Rectal smooth muscle tissue (tissue), 1 donor: ENCODE results near the gene SPINDOC.
A peak's percentile ranks its signal among the peaks of the same experiment; 100 is the strongest.
"Not testable (repeated sequence)": the region's sequence is repeated elsewhere in the genome, so short reads cannot be mapped to it uniquely, and the experiment has no call there.

Experiments used
- H3K27ac ChIP-seq: one replicate; pipeline ENCODE4 v1.7.0; 2013; ENCODE audit warnings: low read depth, low read length, inconsistent platforms
- H3K27me3 ChIP-seq: one replicate; pipeline ENCODE4 v1.7.0; 2013; ENCODE audit warnings: low read length; ENCODE audit not compliant: control insufficient read depth, insufficient read depth
- H3K36me3 ChIP-seq: one replicate; pipeline ENCODE4 v1.7.0; 2013; ENCODE audit warnings: low read length; ENCODE audit not compliant: control insufficient read depth, insufficient read depth
- H3K4me1 ChIP-seq: one replicate; pipeline ENCODE4 v1.7.0; 2013; ENCODE audit warnings: low read length; ENCODE audit not compliant: control insufficient read depth, insufficient read depth
- H3K4me3 ChIP-seq: one replicate; pipeline ENCODE4 v1.7.0; 2013; ENCODE audit warnings: low read length
- H3K9ac ChIP-seq: one replicate; pipeline ENCODE4 v1.7.0; 2013; ENCODE audit warnings: low read length

SPINDOC gene

DNA sequence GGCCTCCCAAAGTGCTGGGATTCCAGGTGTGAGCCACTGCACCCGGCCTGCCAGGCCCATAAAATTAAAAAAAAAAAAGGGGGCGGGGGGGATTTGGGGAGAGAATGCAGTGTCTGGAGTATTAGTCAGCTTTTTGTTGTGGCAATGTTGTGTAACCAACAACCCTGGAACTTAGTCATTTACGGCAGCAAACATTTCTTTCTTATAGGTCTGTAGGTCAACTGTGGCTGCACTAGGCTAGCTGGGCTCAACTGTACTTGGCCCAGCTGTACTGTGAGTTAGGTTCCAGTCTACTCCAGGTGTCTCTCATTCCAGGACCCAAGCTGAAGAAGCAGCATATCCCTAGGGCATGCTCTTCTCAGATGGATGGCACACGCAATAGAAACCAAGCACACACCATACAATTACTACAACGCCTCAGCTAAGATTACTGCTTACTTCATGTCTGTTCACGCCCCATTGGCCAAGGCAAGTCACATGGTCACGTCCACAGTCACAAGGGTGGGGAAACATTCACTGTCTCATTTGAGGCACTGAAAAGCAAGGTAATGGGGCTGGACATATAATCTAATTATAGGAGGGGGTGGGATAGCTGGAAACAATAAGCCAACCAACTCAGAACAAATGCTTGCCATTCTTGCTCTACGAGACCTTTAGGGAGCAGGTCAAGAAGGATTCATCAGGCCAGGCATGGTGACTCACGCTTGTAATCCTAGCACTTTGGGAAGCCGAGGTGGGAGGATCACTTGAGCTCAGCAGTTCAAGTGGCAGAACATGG is 10.4 kb upstream of the SPINDOC start:
- no peaks in the 10 kb centered on the region for H3K36me3 ChIP-seq
- no peak overlapping the region for H3K9ac ChIP-seq
- no peak overlapping the region for H3K4me3 ChIP-seq
- H3K4me1 ChIP-seq: no peaks in the 10 kb centered on the region
- no peaks in the 10 kb centered on the region for H3K27me3 ChIP-seq
- H3K27ac ChIP-seq: no peak overlapping the region

DNA sequence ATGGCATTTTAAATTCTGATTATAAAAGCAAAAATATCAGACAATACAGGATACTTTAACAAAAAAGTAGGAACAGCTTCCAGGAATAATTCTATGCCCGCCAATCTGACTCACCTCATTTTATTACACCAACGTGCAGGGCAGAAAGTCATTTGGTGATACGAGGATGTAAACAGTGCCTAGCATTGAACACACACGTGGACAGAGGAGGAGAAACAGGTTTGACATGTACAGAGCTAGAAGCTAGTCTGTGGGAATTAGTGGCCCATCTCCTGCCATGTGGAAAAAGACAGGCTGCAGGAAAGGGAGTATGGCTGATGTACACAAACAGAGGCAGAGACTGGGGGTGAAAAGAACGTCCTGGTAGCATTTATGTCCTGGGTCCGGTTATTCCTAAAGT is 9.0 kb upstream of the SPINDOC start:
- H3K27me3 ChIP-seq: no peaks in the 10 kb centered on the region
- H3K4me1 ChIP-seq: no peaks in the 10 kb centered on the region
- no peak overlapping the region for H3K27ac ChIP-seq
- H3K9ac ChIP-seq: no peak overlapping the region
- H3K4me3 ChIP-seq: no peak overlapping the region
- no peaks in the 10 kb centered on the region for H3K36me3 ChIP-seq

DNA sequence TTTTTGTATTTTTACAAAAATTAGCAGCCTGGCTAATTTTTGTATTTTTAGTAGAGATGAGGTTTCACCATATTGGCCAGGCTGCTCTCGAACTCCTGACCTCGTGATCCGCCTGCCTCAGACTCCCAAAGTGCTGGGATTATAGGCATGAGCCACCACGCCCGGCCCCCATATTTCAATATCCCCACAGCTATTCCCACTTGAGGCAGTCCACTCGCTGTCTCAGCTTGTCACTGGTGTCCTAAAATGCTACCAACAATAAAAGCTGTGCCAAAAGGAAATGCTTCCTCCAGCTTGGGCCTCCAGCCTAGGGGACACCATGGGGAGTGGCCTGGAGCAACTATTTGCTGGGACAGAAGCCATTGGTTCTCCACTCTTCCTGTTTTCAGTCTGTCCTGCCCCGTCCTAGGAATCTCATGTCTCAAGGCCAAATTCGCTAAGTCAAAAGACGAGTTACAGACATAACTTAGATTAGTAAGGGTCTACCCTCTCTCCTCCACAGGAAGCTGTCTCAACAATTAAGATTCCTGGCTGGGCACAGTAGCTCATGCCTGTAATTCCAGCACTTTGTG is 7.3 kb upstream of the SPINDOC start:
- Histone ChIP-seq H3K27ac (no peak overlapping the region), H3K36me3 (no peaks in the 10 kb centered on the region), H3K27me3 (no peaks in the 10 kb centered on the region), H3K4me1 (no peaks in the 10 kb centered on the region), H3K4me3 (no peak overlapping the region), H3K9ac (no peak overlapping the region)

DNA sequence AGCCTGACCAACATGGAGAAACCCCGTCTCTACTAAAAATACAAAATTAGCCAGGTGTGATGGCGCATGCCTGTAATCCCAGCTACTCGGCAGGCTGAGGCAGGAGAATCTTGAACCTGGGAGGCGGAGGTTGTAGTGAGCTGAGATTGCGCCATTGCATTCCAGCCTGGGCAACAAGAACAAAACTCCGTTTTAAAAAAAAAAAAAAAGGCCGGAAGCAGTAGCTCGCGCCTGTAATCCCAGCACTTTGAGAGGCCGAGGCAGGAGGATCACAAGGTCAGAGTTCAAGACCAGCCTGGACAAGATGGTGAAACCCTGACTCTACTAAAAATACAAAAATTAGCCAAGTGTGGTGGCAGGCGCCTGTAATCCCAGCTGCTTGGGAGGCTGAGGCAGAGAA is 2.9 kb upstream of the SPINDOC start:
- not testable (repeated sequence) for H3K27me3 ChIP-seq

DNA sequence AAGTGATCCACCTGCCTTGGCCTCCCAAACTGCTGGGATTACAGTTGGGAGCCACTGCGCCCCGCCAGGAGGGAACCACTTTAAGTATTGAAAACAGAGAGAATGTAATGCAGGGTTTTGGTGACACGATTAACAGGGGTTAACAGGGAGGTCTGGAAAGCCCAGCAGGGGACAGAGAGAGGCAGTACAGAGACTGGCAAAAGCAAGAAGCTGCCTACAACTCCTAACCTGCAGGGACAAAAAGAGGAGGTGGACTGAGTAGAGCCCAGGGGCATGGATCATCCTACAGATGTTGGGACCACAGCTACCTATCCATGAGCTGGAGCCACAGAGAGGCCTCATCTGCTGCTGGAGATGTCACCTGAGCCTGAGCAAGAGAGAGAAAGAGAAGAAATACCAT is 1.7 kb upstream of the SPINDOC start:
- H3K4me3 ChIP-seq: no peak overlapping the region
- H3K27ac ChIP-seq: no peak overlapping the region
- peaks cover 1% of the 10 kb centered on the region for H3K36me3 ChIP-seq
- H3K9ac ChIP-seq: no peak overlapping the region
- H3K4me1 ChIP-seq: peaks cover 15% of the 10 kb centered on the region
- H3K27me3 ChIP-seq: no peaks in the 10 kb centered on the region

More for the DNA sequence above, 2.9 kb upstream of the SPINDOC start:
- H3K36me3 ChIP-seq, H3K9ac ChIP-seq, H3K4me3 ChIP-seq, H3K27ac ChIP-seq: not testable (repeated sequence)
- peaks cover 15% of the 10 kb centered on the region for H3K4me1 ChIP-seq

DNA sequence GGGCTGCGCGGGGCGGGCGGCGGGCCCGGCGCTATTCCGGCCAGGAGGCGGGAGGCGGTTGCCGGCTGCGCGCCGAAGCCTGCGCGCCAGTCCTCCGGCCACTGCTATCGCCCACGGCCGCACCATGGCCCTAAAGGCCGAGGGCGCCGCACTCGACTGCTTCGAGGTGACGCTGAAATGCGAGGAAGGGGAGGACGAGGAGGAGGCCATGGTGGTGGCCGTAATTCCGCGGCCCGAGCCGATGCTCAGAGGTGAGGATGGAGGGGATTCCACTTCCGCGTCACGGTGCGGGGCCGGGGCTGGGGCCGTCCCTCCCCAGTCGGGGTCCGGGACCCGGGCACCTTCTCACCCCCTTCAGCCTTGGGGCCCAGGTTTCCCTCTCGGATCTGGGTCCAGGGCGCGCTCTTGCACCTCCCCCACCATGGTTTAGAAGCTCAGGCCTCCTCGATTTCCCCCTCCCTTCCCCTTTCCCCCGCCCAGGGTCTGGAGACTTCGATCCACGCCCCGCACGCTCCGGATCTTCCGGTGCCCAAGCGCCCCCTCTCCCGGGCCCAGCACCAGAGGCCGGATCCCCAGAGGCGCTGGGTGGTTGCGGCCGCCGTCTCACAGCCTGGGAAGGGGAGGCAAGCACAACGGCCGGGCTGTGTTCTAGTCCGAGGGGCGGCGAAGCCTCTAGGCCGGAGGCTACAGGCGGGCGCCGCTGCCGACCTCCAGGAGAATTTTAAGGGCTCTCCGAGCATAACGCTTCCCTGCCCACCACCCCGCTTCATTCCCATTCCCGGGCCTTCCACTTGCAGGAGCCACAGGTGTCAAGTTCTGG is 517 bp downstream of the SPINDOC start:
- H3K36me3 ChIP-seq: peaks cover 16% of the 10 kb centered on the region
- peak overlapping the region; percentile 73 for H3K27ac ChIP-seq
- peaks cover 15% of the 10 kb centered on the region for H3K4me1 ChIP-seq
- H3K27me3 ChIP-seq: no peaks in the 10 kb centered on the region
- H3K9ac ChIP-seq: peak overlapping the region; percentile 46
- peak overlapping the region; percentile 85 for H3K4me3 ChIP-seq

DNA sequence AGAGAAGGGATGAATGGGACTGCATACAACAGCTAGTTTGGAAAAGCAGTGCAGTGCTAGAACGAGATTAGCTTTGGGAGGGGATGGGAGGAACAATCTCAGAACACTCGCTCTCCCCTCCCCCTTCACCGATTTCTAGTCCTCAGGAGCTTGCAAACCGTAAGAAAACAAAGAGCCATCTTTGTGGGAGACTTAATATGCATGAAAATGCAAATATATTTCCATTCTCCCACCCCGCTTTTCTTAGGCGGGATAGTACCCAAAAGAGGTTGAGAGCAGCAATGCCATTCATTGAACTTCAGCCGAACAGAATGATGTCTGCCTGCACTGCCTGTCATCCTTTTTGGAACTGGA is 1.1 kb downstream of the SPINDOC start:
- H3K9ac ChIP-seq: peak overlapping the region; percentile 46
- H3K27me3 ChIP-seq: no peaks in the 10 kb centered on the region
- peaks cover 15% of the 10 kb centered on the region for H3K4me1 ChIP-seq
- H3K4me3 ChIP-seq: peak overlapping the region; percentile 85
- peak overlapping the region; percentile 73 for H3K27ac ChIP-seq
- peaks cover 16% of the 10 kb centered on the region for H3K36me3 ChIP-seq

DNA sequence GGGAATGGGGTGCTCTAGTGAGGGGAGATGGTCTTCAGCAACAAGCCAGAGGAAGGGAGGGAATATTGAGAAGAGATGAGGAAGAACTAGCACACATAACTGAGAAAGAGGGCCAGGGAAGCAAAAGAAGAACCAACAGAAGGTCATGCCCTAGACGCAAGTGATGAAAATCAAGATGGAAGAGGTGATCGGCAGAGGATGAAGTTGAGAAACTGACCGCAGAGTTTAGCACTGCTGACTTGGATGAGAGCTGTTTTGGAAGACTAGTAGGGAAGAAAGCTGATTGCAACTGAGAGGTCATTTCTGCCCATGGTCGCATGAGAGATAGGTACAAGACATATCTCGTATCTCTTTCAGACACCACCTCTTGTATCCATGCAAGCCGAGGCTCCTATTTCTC is 2.9 kb downstream of the SPINDOC start:
- H3K27me3 ChIP-seq: no peaks in the 10 kb centered on the region
- H3K27ac ChIP-seq: no peak overlapping the region
- H3K36me3 ChIP-seq: peaks cover 23% of the 10 kb centered on the region
- no peak overlapping the region for H3K4me3 ChIP-seq
- H3K4me1 ChIP-seq: peaks cover 15% of the 10 kb centered on the region
- H3K9ac ChIP-seq: no peak overlapping the region

DNA sequence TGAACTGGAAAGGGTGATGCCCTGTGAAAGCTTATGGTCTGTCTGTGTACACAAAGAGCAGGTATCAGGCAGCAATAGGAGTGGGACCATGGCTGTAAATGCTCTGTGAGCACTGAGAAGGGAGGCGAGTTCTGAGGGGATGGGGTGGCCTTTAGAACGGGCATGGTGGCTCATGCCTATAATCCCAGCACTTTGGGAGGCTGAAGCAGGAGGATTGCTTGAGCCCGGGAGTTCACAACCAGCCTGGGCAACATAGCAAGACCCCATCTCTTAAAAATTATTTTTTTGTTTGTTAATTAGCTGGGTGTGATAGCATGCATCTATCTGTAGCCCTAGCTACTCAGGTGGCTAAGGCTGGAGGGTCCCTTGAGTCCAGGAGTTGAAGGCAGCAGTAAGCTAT is 3.5 kb downstream of the SPINDOC start:
- peaks cover 15% of the 10 kb centered on the region for H3K4me1 ChIP-seq
- H3K27me3 ChIP-seq: no peaks in the 10 kb centered on the region
- H3K9ac ChIP-seq: no peak overlapping the region
- H3K4me3 ChIP-seq: no peak overlapping the region
- no peak overlapping the region for H3K27ac ChIP-seq
- H3K36me3 ChIP-seq: peaks cover 26% of the 10 kb centered on the region

DNA sequence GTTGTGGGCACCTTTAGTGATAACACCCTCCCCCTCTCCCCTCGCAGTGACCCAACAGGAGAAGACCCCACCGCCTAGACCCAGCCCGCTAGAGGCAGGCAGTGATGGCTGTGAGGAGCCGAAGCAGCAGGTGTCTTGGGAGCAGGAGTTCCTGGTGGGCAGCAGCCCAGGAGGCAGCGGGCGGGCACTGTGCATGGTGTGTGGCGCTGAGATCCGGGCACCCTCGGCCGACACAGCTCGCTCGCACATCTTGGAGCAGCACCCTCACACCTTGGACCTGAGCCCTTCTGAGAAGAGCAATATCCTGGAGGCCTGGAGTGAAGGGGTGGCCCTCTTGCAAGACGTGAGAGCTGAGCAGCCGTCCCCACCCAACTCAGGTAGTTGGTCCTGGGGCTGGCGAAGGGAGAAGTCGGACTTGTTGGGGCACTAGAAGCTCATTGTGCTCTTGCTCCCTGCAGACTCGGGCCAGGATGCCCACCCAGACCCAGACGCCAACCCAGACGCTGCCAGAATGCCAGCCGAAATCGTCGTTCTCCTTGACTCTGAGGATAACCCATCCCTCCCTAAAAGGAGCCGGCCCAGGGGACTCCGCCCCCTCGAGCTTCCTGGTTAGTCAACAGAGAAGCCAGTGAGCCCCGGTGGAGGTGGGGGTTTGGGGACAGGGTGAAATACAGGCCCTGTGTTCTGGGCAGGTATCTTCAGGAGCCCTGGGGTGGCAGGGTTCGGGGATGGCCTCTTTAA is 4.7 kb downstream of the SPINDOC start:
- Histone ChIP-seq H3K27me3 (no peaks in the 10 kb centered on the region), H3K27ac (no peak overlapping the region), H3K4me3 (no peak overlapping the region), H3K4me1 (peaks cover 11% of the 10 kb centered on the region), H3K9ac (no peak overlapping the region), H3K36me3 (peaks cover 26% of the 10 kb centered on the region)

DNA sequence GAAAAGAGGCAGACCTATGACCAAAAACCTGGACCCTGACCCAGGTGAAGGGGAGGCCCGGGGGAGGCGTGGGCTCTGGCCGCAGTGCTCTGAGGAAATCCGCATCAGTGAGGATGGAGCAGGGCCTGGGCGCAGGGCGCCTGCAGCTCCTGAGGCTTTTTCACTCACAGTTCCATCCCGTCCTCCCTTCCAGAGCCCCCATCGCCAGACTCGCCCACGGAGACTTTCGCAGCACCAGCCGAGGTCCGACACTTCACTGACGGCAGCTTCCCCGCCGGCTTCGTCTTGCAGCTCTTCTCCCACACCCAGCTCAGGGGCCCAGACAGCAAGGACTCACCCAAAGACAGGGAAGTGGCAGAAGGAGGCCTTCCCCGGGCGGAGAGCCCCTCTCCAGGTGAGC is 5.4 kb downstream of the SPINDOC start:
- Histone ChIP-seq H3K4me1 (peaks cover 11% of the 10 kb centered on the region), H3K27me3 (no peaks in the 10 kb centered on the region), H3K27ac (no peak overlapping the region), H3K9ac (no peak overlapping the region), H3K36me3 (peaks cover 28% of the 10 kb centered on the region), H3K4me3 (no peak overlapping the region)

DNA sequence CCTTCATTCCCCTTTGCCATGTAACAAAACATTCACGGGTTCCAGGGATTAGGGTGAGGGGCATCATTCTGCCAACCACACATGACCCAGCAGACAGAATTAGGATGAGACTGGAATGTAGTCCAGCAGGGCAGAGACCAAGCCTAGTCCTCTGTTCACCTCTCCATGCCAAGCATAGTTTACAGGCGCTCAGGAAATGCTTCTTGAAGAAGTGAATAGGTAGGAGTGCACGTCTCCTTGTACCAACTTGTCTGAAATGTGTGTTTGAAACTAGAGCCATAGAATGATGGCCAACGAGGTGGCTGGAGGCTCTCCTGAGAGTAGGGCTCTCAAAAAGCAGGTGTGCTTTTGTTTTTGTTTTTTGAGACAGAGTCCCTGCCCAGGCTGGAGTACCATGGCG is 8.2 kb downstream of the SPINDOC start:
- Histone ChIP-seq H3K27ac (no peak overlapping the region), H3K4me3 (no peak overlapping the region), H3K9ac (no peak overlapping the region), H3K27me3 (no peaks in the 10 kb centered on the region), H3K4me1 (no peaks in the 10 kb centered on the region), H3K36me3 (peaks cover 29% of the 10 kb centered on the region)
